Mononuclear cell (primary cell): ENCODE results near the gene SLC43A1. TPM values are rescaled to one million over a fixed set of nuclear protein-coding genes. Genes with fewer than 3 reads are reported as not detected.

Source experiments
- H3K27me3 ChIP-seq: 2 replicates; pipeline ENCODE4 v1.6.0; 2011; ENCODE audit warnings: low read length, control low read depth; ENCODE audit not compliant: insufficient read depth
- H3K4me1 ChIP-seq: 2 replicates; pipeline ENCODE4 v1.5.1; 2011; ENCODE audit warnings: mild to moderate bottlenecking, low read length, control low read depth; ENCODE audit not compliant: insufficient read depth
- H3K4me3 ChIP-seq: 2 replicates; pipeline ENCODE4 v1.5.1; 2011; ENCODE audit warnings: mild to moderate bottlenecking, low read length, moderate library complexity
- H3K9me3 ChIP-seq: 2 replicates; pipeline ENCODE4 v1.5.1; 2011; ENCODE audit warnings: low read depth, mild to moderate bottlenecking, control low read depth, low read length
- total RNA-seq: library from RNA; depleted of rRNA; stranded (reverse); fragments of >200 nt; gene quantifications from one replicate; pipeline ENCODE4 v1.2.3, GENCODE V29; 2012

Gene SLC43A1
- total RNA-seq, 1 donor, result 4.6 TPM

GRCh38 chr11:57512646-57513451 is 2.7 kb downstream of the SLC43A1 start:
- Histone ChIP-seq H3K9me3 (no peaks in the 10 kb centered on the region), H3K27me3 (no peaks in the 10 kb centered on the region), H3K4me1 (peaks cover 31% of the 10 kb centered on the region), H3K4me3 (no peak overlapping the region)

DNA sequence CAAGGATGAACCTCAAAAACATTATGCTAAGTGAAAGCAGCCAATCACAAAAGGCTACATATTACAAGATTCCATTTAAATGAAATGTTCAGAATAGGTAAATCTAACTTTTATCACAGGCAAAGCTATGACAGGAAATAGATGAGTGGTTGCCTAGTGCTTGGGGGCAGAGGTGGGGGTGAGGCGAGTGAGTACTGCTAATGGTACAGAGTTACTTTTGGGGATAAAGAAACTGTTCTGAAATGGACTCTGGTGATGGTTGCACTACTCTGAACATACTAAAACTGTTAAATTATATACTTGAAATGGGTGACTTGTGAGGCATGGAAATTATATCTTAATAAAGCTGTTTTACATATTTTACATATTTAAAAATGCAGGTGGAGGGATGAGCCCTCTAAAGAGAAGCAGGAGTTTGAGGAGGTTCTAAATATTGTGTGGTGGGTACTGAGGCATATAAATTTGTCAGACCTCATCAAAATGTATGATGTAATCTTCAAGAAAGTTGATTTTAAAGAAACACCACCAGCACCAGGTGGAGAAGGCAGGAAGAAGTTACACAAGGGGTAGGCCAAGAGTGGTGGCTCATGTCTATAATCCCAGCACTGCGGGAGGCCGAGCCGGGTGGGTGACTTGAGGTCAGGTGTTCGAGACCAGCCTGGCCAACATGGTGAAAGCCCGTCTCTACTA is 3.6 kb downstream of the SLC43A1 start:
- Histone ChIP-seq H3K4me3 (no peak overlapping the region), H3K9me3 (no peaks in the 10 kb centered on the region), H3K4me1 (peaks cover 31% of the 10 kb centered on the region), H3K27me3 (no peaks in the 10 kb centered on the region)

GRCh38 chr11:57508341-57509170 is 6.9 kb downstream of the SLC43A1 start:
- H3K4me3 ChIP-seq, result no peak overlapping the region
- H3K4me1 ChIP-seq, result peaks cover 9% of the 10 kb centered on the region
- H3K27me3 ChIP-seq, result no peaks in the 10 kb centered on the region
- no peaks in the 10 kb centered on the region for H3K9me3 ChIP-seq

DNA sequence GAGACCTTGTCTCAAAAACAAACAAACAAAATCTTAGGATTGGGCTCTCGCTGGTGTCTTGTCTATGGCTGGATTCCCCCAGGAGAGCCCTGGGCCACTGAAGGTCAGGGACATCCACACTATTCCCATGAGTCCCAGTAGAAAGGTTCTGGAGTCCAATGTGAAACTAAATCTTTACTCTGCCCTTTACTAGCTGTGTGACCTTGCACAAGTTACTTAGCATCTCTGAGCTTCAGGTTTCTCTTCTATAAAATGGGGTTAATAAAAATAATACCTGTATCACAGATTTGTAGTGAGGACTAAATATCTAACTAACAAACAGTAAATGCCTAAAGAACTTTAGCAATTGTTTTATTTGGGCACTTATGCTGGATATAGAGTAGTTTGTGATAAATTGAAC is 9.0 kb downstream of the SLC43A1 start:
- Histone ChIP-seq H3K27me3 (no peaks in the 10 kb centered on the region), H3K9me3 (no peaks in the 10 kb centered on the region), H3K4me1 (no peaks in the 10 kb centered on the region), H3K4me3 (no peak overlapping the region)

DNA sequence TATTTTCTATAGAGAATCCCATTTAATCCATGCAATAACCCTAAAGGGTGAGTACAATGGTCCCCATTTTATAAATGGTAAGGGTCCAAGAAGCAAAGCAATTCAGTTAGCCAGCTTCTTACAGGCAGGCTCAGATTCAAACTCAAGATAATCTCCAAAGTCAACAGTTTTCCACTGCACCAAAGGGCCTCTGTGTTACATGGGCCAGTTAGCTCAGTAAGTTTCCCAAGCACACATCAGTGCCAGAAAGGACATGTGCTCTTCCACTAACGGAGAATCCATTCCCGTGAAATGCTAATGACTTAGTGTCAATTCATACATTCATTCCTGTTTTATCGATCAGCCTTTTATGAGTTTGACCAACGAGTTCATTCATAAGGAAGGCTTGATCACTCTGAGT is 11.0 kb downstream of the SLC43A1 start:
- Histone ChIP-seq H3K4me1 (peaks cover 4% of the 10 kb centered on the region), H3K9me3 (no peaks in the 10 kb centered on the region), H3K27me3 (no peaks in the 10 kb centered on the region), H3K4me3 (no peak overlapping the region)

GRCh38 chr11:57502870-57503269 is 12.6 kb downstream of the SLC43A1 start:
- H3K4me3 ChIP-seq, result no peak overlapping the region
- H3K9me3 ChIP-seq, result no peaks in the 10 kb centered on the region
- H3K4me1 ChIP-seq, result peaks cover 8% of the 10 kb centered on the region
- no peaks in the 10 kb centered on the region for H3K27me3 ChIP-seq

- H3K4me1 ChIP-seq, result peaks cover 8% of the 10 kb centered on the region
- no peak overlapping the region for H3K4me3 ChIP-seq
- H3K9me3 ChIP-seq, result no peaks in the 10 kb centered on the region
- H3K27me3 ChIP-seq, result no peaks in the 10 kb centered on the region
Observed at GRCh38 chr11:57502376-57502775, 13.1 kb downstream of the SLC43A1 start.

DNA sequence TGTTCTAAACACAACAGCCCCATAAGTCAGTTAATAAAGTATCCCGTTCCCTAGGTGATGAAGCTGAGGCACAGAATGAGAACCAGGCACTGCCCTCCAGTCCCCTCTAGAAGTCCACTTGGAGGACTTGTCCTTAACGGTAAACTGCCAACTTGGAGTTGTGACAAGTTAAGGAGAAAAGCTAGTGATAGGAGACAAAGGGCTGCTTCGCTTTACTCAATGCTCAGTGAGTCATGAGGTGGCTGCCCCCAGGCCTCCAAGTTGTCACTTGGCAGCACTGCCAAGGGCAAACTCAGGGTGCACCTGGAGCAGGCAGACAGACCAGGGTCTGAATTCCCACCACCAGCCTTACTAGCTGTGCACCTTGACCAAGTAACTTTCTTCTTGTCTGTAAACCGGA is 13.5 kb downstream of the SLC43A1 start:
- Histone ChIP-seq H3K9me3 (no peaks in the 10 kb centered on the region), H3K27me3 (no peaks in the 10 kb centered on the region), H3K4me1 (peaks cover 8% of the 10 kb centered on the region), H3K4me3 (no peak overlapping the region)

DNA sequence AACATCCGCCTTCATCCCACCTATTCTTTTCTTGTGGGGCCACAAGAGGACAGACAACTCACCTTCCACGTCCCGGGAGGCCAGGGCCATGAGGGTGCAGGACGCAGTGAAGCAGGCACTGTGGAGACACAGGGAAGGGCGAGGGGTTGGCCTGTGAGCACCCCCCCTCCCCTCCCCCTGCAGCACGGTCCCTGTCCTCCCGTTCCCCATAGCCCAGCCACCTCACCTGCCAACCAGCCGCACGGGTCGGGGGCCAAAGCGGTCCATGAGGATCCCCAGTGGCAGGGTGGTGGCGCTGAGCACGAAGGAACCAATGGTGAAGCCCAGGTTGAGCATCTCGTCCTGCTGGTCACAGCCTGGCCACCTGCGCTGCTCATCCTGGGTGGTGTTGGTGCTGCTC is 14.6 kb downstream of the SLC43A1 start:
- no peaks in the 10 kb centered on the region for H3K27me3 ChIP-seq
- no peak overlapping the region for H3K4me3 ChIP-seq
- peaks cover 8% of the 10 kb centered on the region for H3K4me1 ChIP-seq
- H3K9me3 ChIP-seq, result no peaks in the 10 kb centered on the region

DNA sequence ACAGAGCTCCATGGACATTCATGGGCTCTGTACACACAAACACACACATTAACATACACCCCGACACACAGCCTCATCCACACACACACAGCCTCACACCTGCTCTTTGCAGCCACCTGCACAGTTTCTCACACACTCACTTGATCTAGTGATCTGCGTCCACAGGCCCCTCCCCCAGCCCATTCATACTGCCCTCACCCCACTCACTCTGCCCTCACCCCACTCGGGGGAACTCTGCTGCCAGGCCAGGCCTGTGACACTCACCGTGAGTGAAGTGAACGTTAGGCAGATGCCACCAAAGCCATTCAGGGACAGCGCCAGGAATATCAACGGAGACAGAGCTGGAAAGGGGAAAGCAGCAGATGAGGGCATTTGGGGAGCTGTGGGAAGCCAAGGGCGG is 15.0 kb downstream of the SLC43A1 start:
- Histone ChIP-seq H3K4me1 (peaks cover 8% of the 10 kb centered on the region), H3K4me3 (no peak overlapping the region), H3K9me3 (no peaks in the 10 kb centered on the region), H3K27me3 (no peaks in the 10 kb centered on the region)

DNA sequence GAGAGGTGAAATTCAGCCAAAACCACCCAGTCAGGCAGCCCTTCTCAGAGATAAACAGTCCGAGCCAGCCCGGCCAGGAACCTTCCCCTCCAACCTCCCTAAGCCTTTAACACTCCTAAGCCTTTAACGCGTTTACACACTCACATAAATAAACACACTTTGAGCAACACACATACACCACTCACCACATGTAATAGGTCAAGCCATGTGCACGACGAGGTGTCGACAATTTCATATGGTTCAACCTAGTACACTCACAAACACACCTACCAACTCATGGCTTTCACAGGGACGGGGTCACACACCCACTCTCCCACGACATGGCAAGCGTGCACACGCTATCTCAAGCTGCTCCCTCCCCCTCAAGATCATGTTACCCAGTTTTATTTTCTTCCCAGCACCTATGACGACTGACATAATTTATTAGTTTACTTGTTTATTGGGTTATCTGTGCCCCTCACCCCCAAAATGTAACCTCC is 15.5 kb downstream of the SLC43A1 start:
- Histone ChIP-seq H3K9me3 (no peaks in the 10 kb centered on the region), H3K4me3 (no peak overlapping the region), H3K4me1 (peaks cover 8% of the 10 kb centered on the region), H3K27me3 (no peaks in the 10 kb centered on the region)

DNA sequence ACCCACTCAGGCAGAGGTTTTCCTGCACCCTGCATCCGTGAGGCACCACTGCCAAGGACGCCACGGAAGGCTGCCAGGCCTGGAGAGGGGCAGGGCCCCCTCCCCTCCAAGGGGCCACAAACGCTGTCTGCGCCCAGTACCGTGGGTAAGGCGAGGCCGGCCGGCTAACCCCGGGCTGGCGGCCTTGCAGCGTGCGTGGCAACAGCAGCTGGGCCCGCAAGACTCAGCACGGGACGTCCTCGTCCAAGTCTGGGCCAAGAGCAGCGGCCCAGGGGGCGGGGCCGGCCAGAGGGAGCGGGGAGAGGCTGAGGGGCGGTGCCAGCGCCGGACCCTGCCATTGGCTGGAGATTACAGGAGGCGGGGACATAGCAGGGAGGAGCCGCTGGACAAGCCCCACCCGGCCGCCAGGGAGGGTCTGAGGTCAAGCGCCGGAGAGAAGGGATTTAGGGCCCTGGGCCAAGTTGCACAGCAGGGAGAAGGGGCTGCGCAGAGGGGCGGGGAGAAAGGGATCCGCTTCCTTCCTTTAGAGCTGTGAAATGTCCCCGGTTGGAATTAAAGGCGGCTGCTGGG is 16.0 kb downstream of the SLC43A1 start:
- H3K4me3 ChIP-seq, result no peak overlapping the region
- H3K27me3 ChIP-seq, result no peaks in the 10 kb centered on the region
- H3K9me3 ChIP-seq, result no peaks in the 10 kb centered on the region
- H3K4me1 ChIP-seq, result peaks cover 8% of the 10 kb centered on the region

DNA sequence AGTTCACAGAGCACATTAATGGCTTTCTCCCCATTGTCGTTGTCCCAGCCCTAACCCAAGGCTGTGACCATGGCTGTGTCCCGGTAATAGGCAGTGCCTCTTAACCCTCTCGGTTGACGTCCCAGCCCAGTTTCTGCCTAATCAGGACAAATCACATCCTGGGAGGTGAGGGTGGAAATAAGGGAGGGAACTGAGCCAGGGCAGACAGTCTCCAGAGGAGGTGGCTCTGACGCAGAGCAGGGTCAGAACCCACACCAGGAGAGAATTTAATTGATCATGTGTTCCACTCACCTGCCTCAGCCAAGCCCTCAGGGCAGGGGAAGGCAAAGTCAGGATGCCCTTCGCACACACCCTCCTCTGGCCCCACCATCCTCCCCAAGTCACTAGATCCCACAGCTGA is 17.0 kb downstream of the SLC43A1 start:
- no peaks in the 10 kb centered on the region for H3K9me3 ChIP-seq
- H3K4me1 ChIP-seq, result peaks cover 10% of the 10 kb centered on the region
- H3K27me3 ChIP-seq, result no peaks in the 10 kb centered on the region
- H3K4me3 ChIP-seq, result no peak overlapping the region

DNA sequence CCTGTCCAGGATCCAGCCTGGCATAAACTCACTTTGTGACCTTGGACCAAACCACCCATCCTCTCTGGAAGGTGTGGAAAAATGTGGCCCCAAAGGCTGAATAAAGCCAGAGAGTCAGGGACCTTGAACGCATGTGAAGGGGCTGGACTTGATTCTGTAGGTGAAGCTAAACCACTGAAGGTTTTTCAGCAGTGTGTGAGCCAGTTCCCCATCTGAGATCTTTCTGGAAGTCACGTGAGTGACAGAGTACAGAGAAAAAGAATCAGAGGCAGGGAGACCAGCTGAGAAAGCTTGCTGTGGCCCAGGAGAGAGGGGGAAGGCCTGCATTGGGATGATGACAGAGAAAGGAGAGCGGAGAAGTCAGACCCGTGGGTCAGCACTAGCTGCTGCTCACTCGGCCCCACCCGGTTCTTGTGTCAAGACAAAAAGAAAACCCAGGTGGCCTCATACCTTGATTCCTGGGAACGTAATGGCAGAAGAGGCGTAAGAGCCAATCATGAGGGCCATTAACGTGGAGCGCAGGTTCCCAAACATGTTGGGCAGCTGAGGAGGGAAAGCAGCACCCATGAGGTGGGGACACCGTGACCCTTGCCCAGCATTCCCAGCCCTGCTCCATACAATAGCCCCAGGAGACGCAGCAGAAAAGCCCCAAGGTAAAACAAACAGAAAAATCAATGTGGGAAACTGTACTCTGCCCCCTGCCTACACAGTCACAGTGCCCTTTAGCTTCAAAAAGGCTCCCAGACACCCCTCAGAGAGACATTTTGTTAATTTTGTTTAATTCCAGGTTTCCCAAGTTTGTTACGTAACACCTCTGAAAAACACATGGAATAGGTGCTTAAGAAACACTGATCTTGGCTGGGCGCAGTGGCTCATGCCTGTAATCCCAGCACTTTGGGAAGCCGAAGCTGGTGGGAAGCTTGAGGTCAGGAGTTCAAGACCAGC is 17.9 kb downstream of the SLC43A1 start:
- Histone ChIP-seq H3K9me3 (no peaks in the 10 kb centered on the region), H3K27me3 (no peaks in the 10 kb centered on the region), H3K4me1 (peaks cover 13% of the 10 kb centered on the region), H3K4me3 (no peak overlapping the region)
